Measurements from ENCODE around the gene CASTOR1.
A peak's percentile ranks its signal among the peaks of the same experiment; 100 is the strongest.

The CASTOR1 gene

GRCh38 chr22:30301995-30302809 is 12.9 kb upstream of the CASTOR1 start:
- 0 out of 2 replicates have a peak overlapping the region, but pooled peaks have one; percentile 1 for H3K27ac ChIP-seq (ENCODE audit: low read length)
- peaks cover 46% of the 10 kb centered on the region for H3K4me1 ChIP-seq (ENCODE audit: low read length)
- no peak overlapping the region for H2AFZ ChIP-seq (ENCODE audit: low read depth, low read length)
- H3K79me2 ChIP-seq (ENCODE audit: low read length) = no peaks in the 10 kb centered on the region
- TF ChIP-seq EZH2phosphoT487 (IDR thresholded peaks at IDR 0.05; ENCODE audit: low read depth) = no peak
- TF ChIP-seq, protein P1, sequence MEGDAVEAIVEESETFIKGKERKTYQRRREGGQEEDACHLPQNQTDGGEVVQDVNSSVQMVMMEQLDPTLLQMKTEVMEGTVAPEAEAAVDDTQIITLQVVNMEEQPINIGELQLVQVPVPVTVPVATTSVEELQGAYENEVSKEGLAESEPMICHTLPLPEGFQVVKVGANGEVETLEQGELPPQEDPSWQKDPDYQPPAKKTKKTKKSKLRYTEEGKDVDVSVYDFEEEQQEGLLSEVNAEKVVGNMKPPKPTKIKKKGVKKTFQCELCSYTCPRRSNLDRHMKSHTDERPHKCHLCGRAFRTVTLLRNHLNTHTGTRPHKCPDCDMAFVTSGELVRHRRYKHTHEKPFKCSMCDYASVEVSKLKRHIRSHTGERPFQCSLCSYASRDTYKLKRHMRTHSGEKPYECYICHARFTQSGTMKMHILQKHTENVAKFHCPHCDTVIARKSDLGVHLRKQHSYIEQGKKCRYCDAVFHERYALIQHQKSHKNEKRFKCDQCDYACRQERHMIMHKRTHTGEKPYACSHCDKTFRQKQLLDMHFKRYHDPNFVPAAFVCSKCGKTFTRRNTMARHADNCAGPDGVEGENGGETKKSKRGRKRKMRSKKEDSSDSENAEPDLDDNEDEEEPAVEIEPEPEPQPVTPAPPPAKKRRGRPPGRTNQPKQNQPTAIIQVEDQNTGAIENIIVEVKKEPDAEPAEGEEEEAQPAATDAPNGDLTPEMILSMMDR (IDR thresholded peaks at IDR 0.05; ENCODE audit: low read depth, low read length) = no peak
- H3K4me3 ChIP-seq (ENCODE audit: low read length) = no peak overlapping the region
- no peaks in the 10 kb centered on the region for H3K27me3 ChIP-seq (ENCODE audit: low read depth, low read length)
- H3K9me3 ChIP-seq (ENCODE audit: insufficient read depth, low read length) = no peaks in the 10 kb centered on the region
- no peaks in the 10 kb centered on the region for H3K36me3 ChIP-seq (replicated peaks; ENCODE audit: low read depth, low read length)
- H3K9ac ChIP-seq (ENCODE audit: low read length) = peak overlapping the region; percentile 5; the same call in 1 of the 2 replicates
- H4K20me1 ChIP-seq (ENCODE audit: insufficient read depth, low read length) = no peaks in the 10 kb centered on the region
- H3K4me2 ChIP-seq (ENCODE audit: low read length) = peak overlapping the region; percentile 37

GRCh38 chr22:30299322-30299721 is 10.0 kb upstream of the CASTOR1 start:
- H3K4me2 ChIP-seq (ENCODE audit: low read length) = no peak overlapping the region

GRCh38 chr22:30297991-30298701 is 8.8 kb upstream of the CASTOR1 start:
- H3K27me3 ChIP-seq (ENCODE audit: low read depth, low read length) = no peaks in the 10 kb centered on the region
- H3K9ac ChIP-seq (ENCODE audit: low read length) = no peak overlapping the region
- no peaks in the 10 kb centered on the region for H3K9me3 ChIP-seq (ENCODE audit: insufficient read depth, low read length)
- H2AFZ ChIP-seq (ENCODE audit: low read depth, low read length) = no peak overlapping the region
- H3K79me2 ChIP-seq (ENCODE audit: low read length) = no peaks in the 10 kb centered on the region
- peaks cover 12% of the 10 kb centered on the region for H3K4me1 ChIP-seq (ENCODE audit: low read length)
- no peak overlapping the region for H3K4me2 ChIP-seq (ENCODE audit: low read length)
- no peaks in the 10 kb centered on the region for H4K20me1 ChIP-seq (ENCODE audit: insufficient read depth, low read length)
- no peak overlapping the region for H3K4me3 ChIP-seq (ENCODE audit: low read length)
- H3K27ac ChIP-seq (ENCODE audit: low read length) = no peak overlapping the region
- H3K36me3 ChIP-seq (replicated peaks; ENCODE audit: low read depth, low read length) = no peaks in the 10 kb centered on the region
- TF ChIP-seq, protein P1 (IDR thresholded peaks at IDR 0.05; ENCODE audit: low read depth, low read length) = no peak
- TF ChIP-seq EZH2phosphoT487 (IDR thresholded peaks at IDR 0.05; ENCODE audit: low read depth) = no peak

More at GRCh38 chr22:30299322-30299721, 10.0 kb upstream of the CASTOR1 start:
- H3K9me3 ChIP-seq (ENCODE audit: insufficient read depth, low read length) = no peaks in the 10 kb centered on the region
- no peak overlapping the region for H3K27ac ChIP-seq (ENCODE audit: low read length)
- H3K27me3 ChIP-seq (ENCODE audit: low read depth, low read length) = no peaks in the 10 kb centered on the region
- H3K36me3 ChIP-seq (replicated peaks; ENCODE audit: low read depth, low read length) = no peaks in the 10 kb centered on the region
- H3K4me3 ChIP-seq (ENCODE audit: low read length) = no peak overlapping the region
- no peak overlapping the region for H3K9ac ChIP-seq (ENCODE audit: low read length)
- TF ChIP-seq, protein P1 (IDR thresholded peaks at IDR 0.05; ENCODE audit: low read depth, low read length) = no peak
- no peak for TF ChIP-seq EZH2phosphoT487 (IDR thresholded peaks at IDR 0.05; ENCODE audit: low read depth)
- no peaks in the 10 kb centered on the region for H4K20me1 ChIP-seq (ENCODE audit: insufficient read depth, low read length)
- H2AFZ ChIP-seq (ENCODE audit: low read depth, low read length) = no peak overlapping the region
- no peaks in the 10 kb centered on the region for H3K79me2 ChIP-seq (ENCODE audit: low read length)
- H3K4me1 ChIP-seq (ENCODE audit: low read length) = peaks cover 17% of the 10 kb centered on the region
